Activated CD4-positive, alpha-beta T cell treated with anti-CD3 and anti-CD28 coated beads, Interleukin-2, amount 50 U/mL, for 4 hours (primary cell): ENCODE measurements around the gene DCAF7.

Experiments used
- DNase-seq, 2 experiments: peaks; one replicate each; pipeline ENCODE4 v3.0.0-alpha.2; 2020

Gene DCAF7

DNA sequence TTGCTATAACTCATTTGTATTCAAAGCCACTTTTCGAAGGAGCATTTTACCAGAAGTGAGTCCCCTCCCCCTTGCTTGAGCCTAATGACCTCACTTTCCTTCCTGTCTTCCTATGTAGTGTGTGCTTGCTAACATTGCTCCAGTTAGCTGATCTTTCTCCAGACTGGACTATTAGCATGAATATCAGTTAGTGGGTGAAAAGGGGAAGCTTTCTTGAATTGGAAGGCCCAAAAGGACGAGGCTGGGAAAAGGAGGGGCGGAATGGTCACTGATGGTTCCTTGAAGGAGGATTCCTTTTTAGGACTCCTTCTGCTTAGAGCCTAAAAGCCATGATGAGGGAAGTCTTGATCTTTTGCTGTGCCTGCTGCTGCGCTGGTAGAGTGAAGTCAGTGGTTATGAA, 83.9 kb downstream of the DCAF7 start:
- no peak for DNase-seq

- DNase-seq = no peak
Measured at GRCh38 chr17:63634816-63635215, 84.5 kb downstream of the DCAF7 start.

GRCh38 chr17:63635290-63635689, 85.0 kb downstream of the DCAF7 start:
- no peak for DNase-seq

DNA sequence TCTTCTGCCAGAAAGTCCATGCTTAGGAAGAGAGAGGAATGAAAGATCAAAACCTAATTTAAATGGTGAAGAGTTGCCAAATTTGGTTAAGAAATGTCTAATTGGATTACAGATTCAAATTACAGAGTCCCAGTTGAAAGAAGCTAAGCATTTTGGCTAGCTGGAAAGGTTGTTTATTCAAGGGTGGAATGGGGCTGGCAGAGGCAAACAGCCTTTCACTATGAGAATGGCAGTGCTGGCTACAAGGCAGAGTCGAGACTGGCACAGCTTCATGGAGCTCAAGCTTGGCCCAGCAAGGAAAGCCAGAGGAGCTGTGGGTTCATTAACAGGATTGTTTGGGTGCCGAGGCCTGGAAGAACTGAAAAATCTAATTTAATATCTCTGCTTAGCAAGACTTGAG, 85.5 kb downstream of the DCAF7 start:
- DNase-seq = no peak

DNA sequence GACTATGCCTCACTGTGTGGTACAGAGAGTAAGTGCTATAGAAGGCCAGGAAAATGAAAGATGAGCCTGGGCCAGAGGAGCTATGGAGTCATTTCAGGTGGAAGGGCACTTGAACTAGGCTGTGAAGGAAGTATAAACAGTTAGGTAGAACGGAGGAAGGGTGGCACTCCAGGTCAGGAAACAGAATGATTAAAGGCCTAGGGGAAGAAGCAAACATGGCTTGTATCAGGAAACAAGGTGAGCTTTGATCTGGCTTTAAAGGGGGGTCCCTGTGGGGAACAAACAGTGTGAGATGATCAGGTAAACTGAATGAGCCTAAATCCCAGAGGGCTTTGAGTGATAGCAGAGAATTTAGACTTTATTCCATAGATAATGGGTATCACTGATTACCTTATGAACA, 88.8 kb downstream of the DCAF7 start:
- DNase-seq = no peak

DNA sequence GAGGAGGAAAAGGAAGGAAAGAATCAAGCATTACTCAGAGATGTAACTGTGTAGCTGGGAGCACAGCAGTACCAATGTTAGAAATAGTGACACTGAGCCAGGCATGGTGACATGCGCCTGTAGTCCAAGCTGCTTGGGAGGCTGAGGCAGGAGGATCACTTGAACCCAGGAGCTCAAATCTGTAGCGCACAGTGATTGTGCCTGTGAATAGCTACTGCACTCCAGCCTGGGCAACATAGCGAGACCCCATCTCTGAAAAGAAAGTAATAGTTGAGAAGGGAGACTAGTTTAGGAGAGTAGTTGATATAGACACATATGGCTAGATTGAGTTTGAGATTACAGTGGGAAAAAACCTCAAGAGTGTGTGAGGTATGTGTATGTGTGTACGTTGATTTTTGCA, 89.8 kb downstream of the DCAF7 start:
- DNase-seq = no peak

DNA sequence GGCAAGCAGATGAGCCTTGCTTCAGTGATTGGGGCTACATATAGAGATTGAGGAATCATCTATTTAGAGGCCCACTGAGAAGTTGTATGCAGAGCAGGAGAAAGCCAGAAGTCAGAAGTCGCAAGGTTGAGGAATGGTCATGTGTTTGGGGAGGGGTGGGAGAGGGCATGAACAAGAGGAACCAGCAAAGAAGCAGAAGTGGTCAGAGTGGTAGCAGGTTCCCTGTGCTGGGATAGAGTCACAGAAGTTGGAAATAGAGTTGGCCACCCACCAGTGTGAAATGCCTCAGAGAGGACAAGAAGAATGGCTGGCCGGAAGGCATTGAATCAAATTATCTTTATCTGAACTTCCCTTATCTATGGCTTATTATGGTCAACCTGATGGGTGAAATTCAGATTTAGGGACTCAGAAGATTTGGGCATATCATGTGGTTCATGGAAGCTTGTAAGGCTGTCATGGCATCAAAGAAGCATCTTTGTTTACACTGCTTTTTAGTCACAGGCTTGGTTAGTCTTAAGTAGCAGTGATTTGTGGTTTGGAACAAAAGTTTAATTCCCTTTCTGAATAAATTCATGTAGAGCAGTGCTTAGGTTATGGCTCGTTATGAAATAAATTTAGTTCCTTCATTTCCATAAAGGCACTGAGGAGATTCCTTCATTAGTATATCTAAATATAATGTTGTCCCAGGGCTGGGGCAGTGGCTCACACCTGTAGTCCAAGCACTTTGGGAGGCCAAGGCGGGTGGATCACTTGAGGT, 91.6 kb downstream of the DCAF7 start:
- DNase-seq = no peak
